Right atrium auricular region (tissue), 2 donors: ENCODE measurements around the gene IGFBP7. TPM values are rescaled to one million over a fixed set of nuclear protein-coding genes. Genes with fewer than 3 reads are reported as not detected.

ENCODE experiments used
- DNase-seq: peaks from one replicate; pipeline ENCODE4 v3.0.0-alpha.2; 2019; ENCODE audit warnings: low spot score
- H3K27ac ChIP-seq, 2 donors: fragments of 200-600 bp; sonication (generic); 1 replicate in 1 of 2; 2 replicates in 1 of 2; pipeline ENCODE4 v1.5.1; 2016 to 2019
- H3K27me3 ChIP-seq, 2 donors: fragments of 200-600 bp; sonication (generic); one replicate each; pipeline versions ENCODE4 v1.5.1 to v1.6.0; 2017 to 2019
- H3K36me3 ChIP-seq: fragments of 200-600 bp; sonication (generic); one replicate; pipeline ENCODE4 v1.5.1; 2016
- H3K4me1 ChIP-seq, 2 donors: fragments of 200-600 bp; sonication (generic); one replicate each; pipeline versions ENCODE4 v1.5.1 to v1.6.0; 2017 to 2019
- H3K4me3 ChIP-seq, 2 donors: fragments of 200-600 bp; sonication (generic); 1 replicate in 1 of 2; 2 replicates in 1 of 2; pipeline ENCODE4 v1.5.1; 2017 to 2019; ENCODE audit warnings: mild to moderate bottlenecking in 1 of 2, moderate library complexity in 1 of 2
- H3K9me3 ChIP-seq, 2 donors: fragments of 200-600 bp; sonication (generic); one replicate each; pipeline ENCODE4 v1.5.1; 2019
- CTCF ChIP-seq, 2 donors: fragments of 200-600 bp; sonication (generic); IDR thresholded peaks; one replicate each; pipeline ENCODE4 v1.5.1; 2019; ENCODE audit warnings: antibody characterized with exemption in 2 of 2
- total RNA-seq, 2 donors: library from RNA; depleted of rRNA; stranded (reverse); fragments of >200 nt; gene quantifications; one replicate each; pipeline ENCODE4 v1.1.0, GENCODE V29; 2016

Gene IGFBP7
- total RNA-seq, 2 donors from 2014 or later = 866 to 898 TPM

GRCh38 chr4:57117491-57117890 lies 7.3 kb upstream of the IGFBP7 start:
- no peak overlapping the region for H3K4me3 ChIP-seq
- no peaks in the 10 kb centered on the region for H3K9me3 ChIP-seq
- H3K4me1 ChIP-seq = peaks cover 0 to 19% of the 10 kb centered on the region in 2 donors
- H3K36me3 ChIP-seq = no peaks in the 10 kb centered on the region
- no peaks in the 10 kb centered on the region for H3K27me3 ChIP-seq
- H3K27ac ChIP-seq = no peak overlapping the region
- DNase-seq = no peak
- no peak for TF ChIP-seq CTCF (IDR thresholded peaks at IDR 0.05)

- Histone ChIP-seq H3K27ac (no peak overlapping the region), H3K36me3 (no peaks in the 10 kb centered on the region), H3K9me3 (no peaks in the 10 kb centered on the region), H3K4me1 (peaks cover 0 to 21% of the 10 kb centered on the region in 2 donors), H3K4me3 (no peak overlapping the region), H3K27me3 (no peaks in the 10 kb centered on the region)
- no peak for DNase-seq
- no peak for TF ChIP-seq CTCF (IDR thresholded peaks at IDR 0.05)
Observed at GRCh38 chr4:57116245-57116644, 6.1 kb upstream of the IGFBP7 start.

- Histone ChIP-seq H3K36me3 (no peaks in the 10 kb centered on the region), H3K9me3 (no peaks in the 10 kb centered on the region), H3K4me1 (peaks cover 0 to 26% of the 10 kb centered on the region in 2 donors), H3K4me3 (no peak overlapping the region), H3K27me3 (no peaks in the 10 kb centered on the region), H3K27ac (no peak overlapping the region)
- no peak for DNase-seq
- no peak for TF ChIP-seq CTCF (IDR thresholded peaks at IDR 0.05)
Observed at GRCh38 chr4:57114973-57115372, 4.8 kb upstream of the IGFBP7 start.

- peaks cover 0 to 15% of the 10 kb centered on the region in 2 donors for H3K4me1 ChIP-seq
- no peak for TF ChIP-seq CTCF (IDR thresholded peaks at IDR 0.05)
- no peaks in the 10 kb centered on the region for H3K36me3 ChIP-seq
Observed at GRCh38 chr4:57113870-57114269, 3.7 kb upstream of the IGFBP7 start.

GRCh38 chr4:57110640-57111511 lies 691 bp upstream of the IGFBP7 start:
- Histone ChIP-seq H3K9me3 (no peaks in the 10 kb centered on the region), H3K4me1 (peaks cover 0 to 8% of the 10 kb centered on the region in 2 donors), H3K27me3 (no peaks in the 10 kb centered on the region), H3K4me3 (peak overlapping the region; percentile 81 to 86), H3K27ac (peak overlapping the region; percentile 91 to 95), H3K36me3 (no peaks in the 10 kb centered on the region)
- peak; percentile 72 for DNase-seq
- no peak for TF ChIP-seq CTCF (IDR thresholded peaks at IDR 0.05)

More at GRCh38 chr4:57113870-57114269, 3.7 kb upstream of the IGFBP7 start:
- H3K27ac ChIP-seq = no peak overlapping the region
- H3K27me3 ChIP-seq = no peaks in the 10 kb centered on the region
- no peak overlapping the region for H3K4me3 ChIP-seq
- DNase-seq = no peak
- no peaks in the 10 kb centered on the region for H3K9me3 ChIP-seq
